T47D (cell line): ENCODE measurements around the gene NEUROD4.
"Not testable (repeated sequence)": the region's sequence is repeated elsewhere in the genome, so short reads cannot be mapped to it uniquely, and the experiment has no call there.

Experiments used
- DNase-seq, 2 experiments: peaks; one replicate each; pipeline versions ENCODE4 v3.0.0 to v3.0.0-alpha.2; 2011 to 2012; ENCODE audit warnings: low read depth in 1 of 2, low spot score in 1 of 2
- JUND ChIP-seq: IDR thresholded peaks from 2 replicates; pipeline ENCODE4 v1.6.1; 2012; ENCODE audit warnings: low read depth
- in situ Hi-C: cut with HindIII; loops from 2 replicates; pipeline ENCODE4 v1.10.0; 2016; ENCODE audit warnings: low sequenced_read_pairs, low pct_unique_long_range_greater_than_20kb

Gene NEUROD4, protein sequence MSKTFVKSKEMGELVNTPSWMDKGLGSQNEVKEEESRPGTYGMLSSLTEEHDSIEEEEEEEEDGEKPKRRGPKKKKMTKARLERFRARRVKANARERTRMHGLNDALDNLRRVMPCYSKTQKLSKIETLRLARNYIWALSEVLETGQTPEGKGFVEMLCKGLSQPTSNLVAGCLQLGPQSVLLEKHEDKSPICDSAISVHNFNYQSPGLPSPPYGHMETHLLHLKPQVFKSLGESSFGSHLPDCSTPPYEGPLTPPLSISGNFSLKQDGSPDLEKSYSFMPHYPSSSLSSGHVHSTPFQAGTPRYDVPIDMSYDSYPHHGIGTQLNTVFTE

DNA sequence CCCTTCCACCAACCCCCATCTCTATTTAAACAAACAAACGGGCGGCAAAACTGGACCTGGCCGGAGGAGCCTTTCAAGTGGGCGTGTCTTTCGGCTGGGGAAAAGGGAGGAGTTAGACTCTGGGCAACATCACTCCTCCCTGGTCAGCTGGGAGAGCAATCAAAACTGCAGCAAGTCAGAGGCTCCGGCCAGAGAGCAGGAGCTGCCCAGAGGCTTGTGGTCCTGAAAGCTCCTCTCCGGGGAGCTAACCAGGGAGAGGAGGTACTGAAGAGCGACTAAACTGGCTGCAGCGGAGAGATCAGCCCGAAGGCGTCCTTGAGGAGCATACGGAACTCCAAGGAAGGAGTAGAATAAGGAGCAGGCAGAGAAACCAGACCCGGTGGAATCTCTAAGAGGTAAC, at the start of gene NEUROD4:
Gene NEUROD4, plus strand, starts transcription at position 191 of the 400 bp plus-strand sequence. CDS start 6,466 bp downstream, outside the sequence.
- TF ChIP-seq JUND = no peak
- peak; percentile 52 to 95 for DNase-seq
- in situ Hi-C loops = no loop called here

DNA sequence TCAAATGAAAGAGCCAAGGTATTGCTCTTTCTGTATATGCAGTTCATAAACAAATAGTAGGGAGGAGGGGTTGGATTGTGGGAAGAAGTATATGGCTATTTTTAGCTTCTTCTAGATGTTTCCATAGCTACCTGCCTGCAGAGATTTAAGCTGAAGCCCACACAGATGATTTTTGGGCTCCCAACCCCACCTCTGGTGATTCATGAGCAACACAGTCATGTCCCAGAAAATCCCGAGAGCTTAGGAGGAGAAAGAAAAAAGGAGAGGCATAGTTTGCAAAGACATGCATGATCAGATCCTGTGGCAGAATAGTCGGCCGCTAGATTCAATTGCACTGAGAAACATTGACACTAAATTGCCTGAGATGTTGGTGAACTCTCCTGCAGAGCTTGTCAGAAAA, 49.0 kb upstream of the NEUROD4 start:
- no peak for TF ChIP-seq JUND
- in situ Hi-C loops = no loop called here
- DNase-seq = no peak

DNA sequence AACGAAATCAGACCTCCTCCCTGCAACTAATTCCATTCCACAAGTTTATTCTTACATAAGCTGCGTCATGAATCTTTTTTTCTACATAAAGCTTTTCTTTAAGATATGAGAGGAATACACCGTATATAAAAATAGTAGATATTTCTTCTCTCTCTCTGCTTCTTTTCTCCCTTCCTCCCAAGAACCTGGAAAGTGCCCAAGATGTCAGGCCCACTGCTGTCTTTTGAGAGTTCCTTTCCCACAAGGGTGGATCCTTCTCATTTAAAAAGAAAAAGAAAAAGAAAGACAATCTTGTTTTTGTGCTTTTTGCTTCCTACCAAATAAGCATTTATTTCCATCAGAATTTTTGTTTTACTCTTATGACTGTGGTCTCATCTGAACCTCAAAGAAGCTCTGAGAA, 46.2 kb upstream of the NEUROD4 start:
- TF ChIP-seq JUND = no peak
- no peak for DNase-seq
- in situ Hi-C loops = no loop called here

DNA sequence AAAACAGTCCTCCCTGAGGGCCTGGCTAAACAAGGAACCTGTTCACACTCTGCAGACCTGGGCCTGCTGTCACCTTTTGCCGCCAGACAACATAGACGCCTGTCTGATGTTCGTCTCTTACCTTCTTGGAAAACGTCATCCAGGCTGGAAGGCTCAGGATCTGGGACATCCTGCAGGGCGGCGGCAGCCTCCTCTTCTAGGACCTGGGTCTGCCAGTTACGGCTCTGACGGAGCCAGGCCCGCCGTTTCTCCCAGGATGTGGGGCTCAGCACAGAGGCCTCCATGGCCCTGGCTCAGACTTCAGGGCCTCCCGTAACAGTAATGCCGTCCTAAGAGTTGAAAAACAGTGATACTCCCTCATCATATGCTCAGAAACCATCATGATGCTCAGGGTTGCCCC, 45.5 kb upstream of the NEUROD4 start:
- in situ Hi-C loops = no loop called here
- TF ChIP-seq JUND = no peak
- no peak for DNase-seq

DNA sequence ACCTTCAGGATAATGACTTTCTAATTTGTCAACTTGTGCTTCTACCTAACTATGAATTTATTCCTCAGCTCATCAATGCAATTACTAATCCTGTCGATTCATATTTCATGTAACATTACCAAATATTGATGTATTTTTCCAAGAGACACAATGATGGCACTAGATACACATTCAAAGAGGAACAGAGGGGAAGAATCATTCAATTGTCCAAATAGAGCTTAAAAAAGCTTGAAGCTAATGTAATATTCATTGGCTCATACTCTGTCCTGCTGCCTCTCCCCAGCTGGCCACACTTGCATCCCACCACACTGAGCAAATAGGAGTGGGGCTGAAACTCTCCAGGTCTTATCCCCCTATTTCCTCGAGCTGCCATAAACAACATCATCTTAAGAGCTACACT, 44.5 kb upstream of the NEUROD4 start:
- in situ Hi-C loops = no loop called here
- no peak for DNase-seq
- TF ChIP-seq JUND = no peak

DNA sequence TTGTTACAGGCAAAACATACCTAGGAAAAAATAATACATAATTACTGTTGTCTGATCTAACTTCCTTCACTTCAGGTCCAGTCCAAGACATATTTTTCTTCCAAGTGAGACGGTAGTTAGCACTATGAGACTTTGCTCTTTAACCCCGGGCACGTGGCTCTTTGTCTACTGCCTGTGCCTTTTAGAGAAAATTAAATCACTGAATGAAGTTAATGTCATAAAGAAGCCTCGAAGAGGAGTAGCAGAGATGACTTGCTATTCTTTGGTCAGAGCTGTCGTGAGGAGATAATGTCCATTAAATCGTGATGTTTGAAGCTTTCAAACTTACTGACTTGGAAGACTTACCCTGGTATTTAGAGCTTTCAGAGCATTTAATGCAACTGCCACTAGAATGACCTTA, 43.9 kb upstream of the NEUROD4 start:
- no peak for TF ChIP-seq JUND
- in situ Hi-C loops = no loop called here
- no peak for DNase-seq

DNA sequence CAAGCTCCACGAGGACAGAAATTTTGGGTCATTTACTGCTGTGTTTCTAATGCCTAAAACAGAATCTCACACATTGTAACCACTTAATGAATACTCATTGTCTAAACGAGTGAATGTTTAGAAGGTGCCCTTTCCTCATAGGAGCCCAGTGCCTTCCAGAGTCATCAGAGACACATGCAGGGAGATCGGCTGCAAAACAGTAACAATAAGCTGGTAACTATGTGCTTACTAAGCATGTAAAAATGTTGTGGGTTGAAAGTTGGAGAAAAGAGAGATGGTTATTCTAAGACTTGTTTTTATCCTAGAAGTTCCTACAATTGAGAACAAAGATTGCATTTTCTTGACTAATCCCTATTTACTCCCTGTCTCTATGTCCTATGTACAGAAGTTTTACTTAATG, 42.6 kb upstream of the NEUROD4 start:
- no peak for TF ChIP-seq JUND
- DNase-seq = no peak
- in situ Hi-C loops = no loop called here

DNA sequence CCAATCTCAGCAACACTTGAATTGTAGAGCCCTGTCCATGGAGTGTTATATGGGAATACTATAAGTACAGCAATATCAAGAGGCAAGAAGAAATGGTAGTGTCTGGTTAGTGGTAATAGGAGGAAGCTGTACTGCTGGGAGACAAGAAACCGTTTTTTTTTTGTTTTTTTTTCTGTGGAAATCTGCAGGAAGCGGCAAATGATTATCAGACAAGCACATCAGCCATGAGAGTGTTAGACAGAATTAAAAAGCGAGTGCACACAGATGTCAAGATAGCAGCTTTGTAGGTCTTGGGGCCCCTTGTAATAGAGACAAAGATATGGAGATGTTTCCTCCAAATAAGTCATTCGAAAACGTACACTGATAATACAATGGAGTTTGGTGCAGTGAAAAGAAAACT, 41.9 kb upstream of the NEUROD4 start:
- no peak for TF ChIP-seq JUND
- DNase-seq = no peak
- in situ Hi-C loops = no loop called here

DNA sequence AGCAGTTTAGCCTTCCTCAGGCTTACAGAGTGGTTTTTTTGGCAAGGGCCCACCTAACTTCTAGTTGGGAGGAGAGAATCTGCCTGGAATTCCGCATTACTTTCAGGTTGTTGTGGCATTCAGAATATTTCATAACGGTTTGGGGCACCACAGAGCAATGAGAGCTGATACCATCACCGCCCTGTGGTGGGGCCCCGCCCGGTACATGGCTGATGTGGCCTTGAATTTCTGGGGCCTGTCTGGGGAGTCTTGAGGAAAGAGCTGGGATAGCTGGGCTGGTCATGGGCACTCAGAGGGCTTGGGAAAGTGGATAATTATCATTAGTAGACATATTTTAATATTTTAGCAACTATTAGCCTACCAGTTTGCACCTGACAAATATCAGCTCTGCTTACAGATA, 39.4 kb upstream of the NEUROD4 start:
- DNase-seq = no peak
- TF ChIP-seq JUND = no peak
- in situ Hi-C loops = no loop called here

DNA sequence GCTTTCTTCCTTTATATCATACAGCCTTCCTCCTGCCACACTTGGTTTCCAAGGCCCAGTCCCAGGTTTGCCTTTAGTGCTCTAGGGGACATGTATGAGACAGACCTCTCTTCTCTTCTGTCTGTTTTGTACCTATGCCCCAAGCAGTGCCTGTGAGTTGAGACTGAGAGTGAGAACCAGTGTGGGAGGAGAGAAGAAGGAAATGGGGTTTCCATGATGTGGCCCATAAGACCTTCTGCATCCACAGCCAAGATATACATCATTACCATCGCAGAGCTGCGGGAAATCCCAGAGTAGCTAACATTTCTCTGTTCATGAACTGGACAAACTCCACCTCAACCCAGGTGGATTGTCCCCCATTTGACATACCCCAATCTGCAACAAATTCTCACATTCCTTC, 38.0 kb upstream of the NEUROD4 start:
- in situ Hi-C loops = no loop called here
- no peak for TF ChIP-seq JUND
- no peak for DNase-seq

DNA sequence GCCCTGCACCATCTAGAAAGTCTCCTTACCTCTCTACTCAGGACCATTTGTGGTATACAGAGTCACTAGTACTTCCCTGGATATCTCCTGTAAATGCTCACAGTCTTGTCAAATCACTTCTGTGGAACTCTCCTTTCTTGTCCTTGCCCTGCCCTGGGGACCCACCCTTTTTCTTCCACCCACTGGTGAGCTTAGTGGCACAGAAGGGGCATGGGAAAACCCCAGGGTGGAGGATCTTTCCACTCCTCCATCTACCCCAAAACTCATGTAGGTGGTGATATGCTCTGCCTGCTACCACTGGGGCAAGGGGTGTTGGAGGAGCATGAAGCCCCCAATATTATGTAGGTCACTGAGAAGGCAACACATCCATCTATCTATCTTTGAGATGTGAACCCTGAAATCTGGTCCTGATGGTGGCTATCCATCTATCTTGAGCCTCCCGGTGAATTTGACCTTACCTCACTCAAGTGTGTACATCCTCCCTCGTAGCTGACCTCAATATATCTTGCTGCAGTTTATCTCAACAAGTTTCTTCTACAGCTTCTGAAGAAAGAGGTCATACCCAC, 36.2 kb upstream of the NEUROD4 start:
- no peak for DNase-seq
- no peak for TF ChIP-seq JUND
- in situ Hi-C loops = no loop called here

DNA sequence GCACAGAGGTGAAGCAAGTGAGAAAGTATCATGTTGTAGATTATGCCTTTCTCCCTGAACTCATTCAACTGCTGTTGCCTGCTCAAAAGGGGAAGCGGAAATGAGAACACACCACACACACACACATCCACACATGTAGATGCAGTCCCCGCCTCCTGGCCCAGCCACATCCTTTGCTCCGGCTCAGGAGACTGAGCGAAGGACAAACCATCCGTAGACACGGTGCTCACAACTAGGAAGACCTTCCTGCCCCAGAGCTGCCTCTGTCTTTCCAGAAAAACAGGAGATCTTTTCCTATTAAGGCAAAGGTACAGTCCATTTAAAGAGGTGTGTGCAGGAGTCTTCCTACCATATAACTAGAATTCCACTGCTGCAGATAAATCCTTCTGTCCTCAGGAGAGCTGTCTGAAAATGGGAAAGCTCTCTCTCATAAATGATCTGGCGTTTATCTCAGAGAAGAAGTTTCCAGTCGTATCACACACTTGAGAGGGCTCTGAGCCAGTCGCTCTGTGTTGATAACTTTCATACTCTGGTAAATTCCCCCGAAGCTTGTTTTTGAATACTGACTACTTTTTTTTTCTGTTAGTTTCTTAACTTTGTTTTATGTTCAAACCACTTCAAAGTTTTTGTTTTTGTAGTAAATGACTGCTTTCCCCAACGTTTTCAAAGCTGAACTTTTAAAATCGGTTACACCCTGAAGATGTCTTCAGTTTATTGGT, 35.0 kb upstream of the NEUROD4 start, which contains the start of gene TESPA1:
Gene TESPA1, minus strand, starts transcription at position 105 of the 719 bp plus-strand sequence. CDS start 10,200 bp downstream, outside the sequence.
- DNase-seq = no peak
- TF ChIP-seq JUND = no peak
- in situ Hi-C loops = no loop called here

DNA sequence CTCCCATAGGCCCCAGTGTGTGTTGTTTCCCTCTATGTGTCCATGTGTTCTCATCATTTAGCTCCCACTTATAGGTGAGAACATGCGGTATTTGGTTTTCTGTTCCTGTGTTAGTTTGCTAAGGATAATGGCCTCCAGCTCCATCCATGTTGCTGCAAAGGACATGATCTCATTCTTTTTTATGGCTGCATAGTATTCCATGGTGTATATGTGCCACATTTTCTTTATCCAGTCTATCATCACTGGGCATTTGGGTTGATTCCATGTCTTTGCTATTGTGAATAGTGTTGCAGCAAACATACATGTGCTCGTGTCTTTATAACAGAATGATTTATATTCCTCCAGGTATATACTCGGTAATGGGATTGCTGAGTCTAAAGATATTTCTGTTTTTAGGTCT, 33.0 kb upstream of the NEUROD4 start:
- in situ Hi-C loops, DNase-seq: not testable (repeated sequence)
